Measurements from ENCODE around the gene CELA2B. TPM values are rescaled to one million over a fixed set of nuclear protein-coding genes. Genes with fewer than 3 reads are reported as not detected.
"Not testable (repeated sequence)": the region's sequence is repeated elsewhere in the genome, so short reads cannot be mapped to it uniquely, and the experiment has no call there.

CELA2B gene
- total RNA-seq, 2 experiments from 2014 or later = not detected

GRCh38 chr1:15507278-15507677, 31.4 kb downstream of the CELA2B start:
- DNase-seq = no peak
- no peaks in the 10 kb centered on the region for H3K4me1 Mint-ChIP-seq

GRCh38 chr1:15508700-15509487, 33.0 kb downstream of the CELA2B start:
- Mint-ChIP-seq H3K4me3 (no peak overlapping the region), H3K36me3 (peaks cover 5% of the 10 kb centered on the region), H3K9me3 (no peaks in the 10 kb centered on the region), H3K27ac (no peak overlapping the region), H3K27me3 (no peaks in the 10 kb centered on the region), H3K4me1 (no peaks in the 10 kb centered on the region)
- ATAC-seq (ENCODE audit: low read depth) (no peak), DNase-seq (no peak)
- POLR2A ChIA-PET = no interaction called here

More at GRCh38 chr1:15507278-15507677, 31.4 kb downstream of the CELA2B start:
- H3K36me3 Mint-ChIP-seq = peaks cover 3% of the 10 kb centered on the region
- H3K27ac Mint-ChIP-seq = no peak overlapping the region
- H3K9me3 Mint-ChIP-seq = no peaks in the 10 kb centered on the region
- H3K27me3 Mint-ChIP-seq = no peaks in the 10 kb centered on the region
- no peak overlapping the region for H3K4me3 Mint-ChIP-seq
- POLR2A ChIA-PET = interaction anchor here (0.6 kb wide), 1 partner anchor 9 kb away, joined by 3 read pairs; no protein-coding TSS in a partner anchor
- no peak for ATAC-seq (ENCODE audit: low read depth)

- POLR2A ChIA-PET = no interaction called here
- Mint-ChIP-seq H3K36me3 (peaks cover 7% of the 10 kb centered on the region), H3K9me3 (no peaks in the 10 kb centered on the region), H3K4me3 (no peak overlapping the region), H3K27me3 (no peaks in the 10 kb centered on the region), H3K27ac (no peak overlapping the region), H3K4me1 (peaks cover 3% of the 10 kb centered on the region)
- ATAC-seq (ENCODE audit: low read depth) (no peak), DNase-seq (no peak)
Observed at GRCh38 chr1:15509586-15509985, 33.7 kb downstream of the CELA2B start.

GRCh38 chr1:15510611-15511405, 34.9 kb downstream of the CELA2B start:
- POLR2A ChIA-PET = no interaction called here
- Mint-ChIP-seq H3K4me1 (peaks cover 12% of the 10 kb centered on the region), H3K36me3 (peaks cover 16% of the 10 kb centered on the region), H3K9me3 (no peaks in the 10 kb centered on the region), H3K27me3 (no peaks in the 10 kb centered on the region), H3K27ac (no peak overlapping the region), H3K4me3 (no peak overlapping the region)
- ATAC-seq (ENCODE audit: low read depth) = no peak
- DNase-seq = no peak

- POLR2A ChIA-PET = interaction anchor here (0.6 kb wide), 1 partner anchor 14 kb away, joined by 3 read pairs; the partner anchor contains the start of gene DNAJC16
- H3K4me3 Mint-ChIP-seq = no peak overlapping the region
- H3K36me3 Mint-ChIP-seq = peaks cover 27% of the 10 kb centered on the region
- H3K9me3 Mint-ChIP-seq = no peaks in the 10 kb centered on the region
- no peaks in the 10 kb centered on the region for H3K27me3 Mint-ChIP-seq
- no peak for ATAC-seq (ENCODE audit: low read depth)
- peaks cover 12% of the 10 kb centered on the region for H3K4me1 Mint-ChIP-seq
- H3K27ac Mint-ChIP-seq = peak overlapping the region; percentile 56
- DNase-seq = no peak
Observed at GRCh38 chr1:15513192-15513591, 37.3 kb downstream of the CELA2B start.

- peaks cover 27% of the 10 kb centered on the region for H3K36me3 Mint-ChIP-seq
- POLR2A ChIA-PET = interaction anchor here (0.6 kb wide), 1 partner anchor 13 kb away, joined by 3 read pairs; the partner anchor contains the start of gene DNAJC16
- H3K27me3 Mint-ChIP-seq = no peaks in the 10 kb centered on the region
- peak overlapping the region; percentile 52 for H3K27ac Mint-ChIP-seq
- H3K4me3 Mint-ChIP-seq = no peak overlapping the region
- DNase-seq = no peak
- peaks cover 12% of the 10 kb centered on the region for H3K4me1 Mint-ChIP-seq
- no peak for ATAC-seq (ENCODE audit: low read depth)
- no peaks in the 10 kb centered on the region for H3K9me3 Mint-ChIP-seq
Observed at GRCh38 chr1:15513919-15514318, 38.0 kb downstream of the CELA2B start.

- Mint-ChIP-seq H3K27ac (peak overlapping the region; percentile 52), H3K4me1 (peaks cover 12% of the 10 kb centered on the region), H3K36me3 (peaks cover 29% of the 10 kb centered on the region)
- ATAC-seq (ENCODE audit: low read depth); H3K9me3 Mint-ChIP-seq; POLR2A ChIA-PET; H3K27me3 Mint-ChIP-seq; H3K4me3 Mint-ChIP-seq; DNase-seq: not testable (repeated sequence)
Observed at GRCh38 chr1:15514557-15514956, 38.7 kb downstream of the CELA2B start.

- H3K9me3 Mint-ChIP-seq = no peaks in the 10 kb centered on the region
- H3K4me1 Mint-ChIP-seq = peaks cover 12% of the 10 kb centered on the region
- DNase-seq (no peak), ATAC-seq (ENCODE audit: low read depth) (no peak)
- POLR2A ChIA-PET = no interaction called here
- H3K27me3 Mint-ChIP-seq = no peaks in the 10 kb centered on the region
- peak overlapping the region; percentile 39 for H3K4me3 Mint-ChIP-seq
- H3K36me3 Mint-ChIP-seq = peaks cover 29% of the 10 kb centered on the region
- peak overlapping the region; percentile 69 for H3K27ac Mint-ChIP-seq
Observed at GRCh38 chr1:15515022-15515663, 39.2 kb downstream of the CELA2B start.

- DNase-seq (no peak), ATAC-seq (ENCODE audit: low read depth) (no peak)
- peaks cover 23% of the 10 kb centered on the region for H3K36me3 Mint-ChIP-seq
- no peak overlapping the region for H3K4me3 Mint-ChIP-seq
- H3K27me3 Mint-ChIP-seq = no peaks in the 10 kb centered on the region
- POLR2A ChIA-PET = no interaction called here
- no peaks in the 10 kb centered on the region for H3K9me3 Mint-ChIP-seq
- H3K4me1 Mint-ChIP-seq = peaks cover 25% of the 10 kb centered on the region
- H3K27ac Mint-ChIP-seq = no peak overlapping the region
Observed at GRCh38 chr1:15519625-15520024, 43.7 kb downstream of the CELA2B start.

GRCh38 chr1:15521206-15521906, 45.5 kb downstream of the CELA2B start:
- DNase-seq; H3K4me3 Mint-ChIP-seq; H3K27ac Mint-ChIP-seq; ATAC-seq (ENCODE audit: low read depth); H3K9me3 Mint-ChIP-seq; H3K27me3 Mint-ChIP-seq: not testable (repeated sequence)
- Mint-ChIP-seq H3K4me1 (peaks cover 26% of the 10 kb centered on the region), H3K36me3 (peaks cover 13% of the 10 kb centered on the region)
- POLR2A ChIA-PET = interaction anchor here (0.6 kb wide), 1 partner anchor 33 kb away, joined by 3 read pairs; no protein-coding TSS in a partner anchor

- peaks cover 31% of the 10 kb centered on the region for H3K4me1 Mint-ChIP-seq
Observed at GRCh38 chr1:15522551-15522950, 46.6 kb downstream of the CELA2B start.

GRCh38 chr1:15523104-15524020, 47.5 kb downstream of the CELA2B start:
- peak overlapping the region; percentile 93 for H3K4me3 Mint-ChIP-seq
- DNase-seq (no peak), ATAC-seq (ENCODE audit: low read depth) (no peak)
- peaks cover 35% of the 10 kb centered on the region for H3K4me1 Mint-ChIP-seq
- no peaks in the 10 kb centered on the region for H3K9me3 Mint-ChIP-seq
- H3K27me3 Mint-ChIP-seq = no peaks in the 10 kb centered on the region
- H3K27ac Mint-ChIP-seq = peak overlapping the region; percentile 100
- POLR2A ChIA-PET = no interaction called here
- peaks cover 3% of the 10 kb centered on the region for H3K36me3 Mint-ChIP-seq

More at GRCh38 chr1:15522551-15522950, 46.6 kb downstream of the CELA2B start:
- POLR2A ChIA-PET = no interaction called here
- ATAC-seq (ENCODE audit: low read depth) = no peak
- DNase-seq = no peak
- Mint-ChIP-seq H3K27me3 (no peaks in the 10 kb centered on the region), H3K36me3 (peaks cover 3% of the 10 kb centered on the region), H3K27ac (no peak overlapping the region), H3K9me3 (no peaks in the 10 kb centered on the region), H3K4me3 (no peak overlapping the region)
